ENCODE data around the gene CCDC6. TPM values are rescaled to one million over a fixed set of nuclear protein-coding genes. Genes with fewer than 3 reads are reported as not detected.
"Not testable (repeated sequence)": the region's sequence is repeated elsewhere in the genome, so short reads cannot be mapped to it uniquely, and the experiment has no call there.

Gene CCDC6
- total and polyA plus RNA-seq, 3 donors from 2014 or later, result 21.1 to 52.2 (median 41.7) TPM

GRCh38 chr10:59934701-59935100, 28.3 kb upstream of the CCDC6 start:
- DNase-seq, result no peak
- 87 to 88% methylated on average over 2 of the region's 2 CpGs for WGBS, 2 donors
- H3K36me3 ChIP-seq (ENCODE audit: low read depth, missing control alignments), result no peaks in the 10 kb centered on the region
- intact Hi-C loops (cut with DNase I; ENCODE audit: low total_unique reads), result no loop called here
- H3K4me1 ChIP-seq, result no peaks in the 10 kb centered on the region
- TF ChIP-seq CTCF (IDR thresholded peaks at IDR 0.05) (no peak), POLR2A (IDR thresholded peaks at IDR 0.05) (no peak)
- no peaks in the 10 kb centered on the region for H3K9me3 ChIP-seq
- no peak overlapping the region for H3K4me3 ChIP-seq
- no peaks in the 10 kb centered on the region for H3K27me3 ChIP-seq
- H3K27ac ChIP-seq, result no peak overlapping the region

DNA sequence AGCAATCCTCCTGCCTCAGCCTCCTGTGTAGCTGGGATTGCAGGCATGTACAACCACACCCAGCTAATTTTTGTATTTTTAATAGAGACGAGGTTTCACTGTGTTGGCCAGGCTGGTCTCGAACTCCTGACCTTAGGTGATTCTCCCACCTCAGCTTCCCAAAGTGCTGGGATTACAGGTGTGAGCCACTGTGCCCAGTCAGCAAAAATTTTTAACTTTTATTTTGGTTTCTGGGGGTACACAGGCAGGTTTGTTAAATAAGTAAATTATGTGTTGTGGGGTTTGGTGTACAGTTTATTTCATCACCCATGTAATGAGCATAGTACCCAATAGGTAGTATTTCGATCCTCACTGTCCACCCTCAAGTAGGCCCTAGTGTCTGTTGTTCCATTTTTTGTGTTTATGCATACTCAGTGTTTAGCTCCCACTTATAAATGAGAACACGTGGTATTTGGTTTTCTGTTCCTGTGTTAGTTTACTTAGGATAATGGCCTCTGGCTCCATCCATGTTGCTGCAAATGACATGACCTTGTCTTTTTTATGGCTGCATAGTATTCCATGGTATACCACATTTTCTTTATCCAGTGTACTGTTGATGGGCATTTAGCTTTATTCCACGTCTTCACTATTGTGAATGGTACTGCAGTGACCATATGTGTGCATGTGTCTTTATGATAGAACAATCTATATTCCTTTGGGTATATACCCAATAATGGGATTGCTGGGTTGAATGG, 24.6 kb upstream of the CCDC6 start:
- H3K4me3 ChIP-seq; DNase-seq; H3K4me1 ChIP-seq; H3K27ac ChIP-seq; H3K9me3 ChIP-seq; H3K36me3 ChIP-seq (ENCODE audit: low read depth, missing control alignments); H3K27me3 ChIP-seq; intact Hi-C loops (cut with DNase I; ENCODE audit: low total_unique reads): not testable (repeated sequence)
- WGBS, 2 donors, result 63 to 67% methylated on average over 5 of the region's 5 CpGs

GRCh38 chr10:59926086-59926485, 19.7 kb upstream of the CCDC6 start:
- no peaks in the 10 kb centered on the region for H3K27me3 ChIP-seq
- intact Hi-C loops (cut with DNase I; ENCODE audit: low total_unique reads), result no loop called here
- no peak overlapping the region for H3K27ac ChIP-seq
- H3K36me3 ChIP-seq (ENCODE audit: low read depth, missing control alignments), result no peaks in the 10 kb centered on the region
- no peaks in the 10 kb centered on the region for H3K9me3 ChIP-seq
- TF ChIP-seq POLR2A (IDR thresholded peaks at IDR 0.05), result no peak
- no peak for TF ChIP-seq CTCF (IDR thresholded peaks at IDR 0.05)
- DNase-seq, result no peak
- WGBS, 2 donors, result 87 to 90% methylated on average over 2 of the region's 2 CpGs
- H3K4me1 ChIP-seq, result no peaks in the 10 kb centered on the region
- no peak overlapping the region for H3K4me3 ChIP-seq

GRCh38 chr10:59922907-59923306, 16.6 kb upstream of the CCDC6 start:
- Histone ChIP-seq H3K9me3 (no peaks in the 10 kb centered on the region), H3K4me3 (no peak overlapping the region), H3K27ac (no peak overlapping the region), H3K36me3 (ENCODE audit: low read depth, missing control alignments) (no peaks in the 10 kb centered on the region), H3K27me3 (no peaks in the 10 kb centered on the region), H3K4me1 (no peaks in the 10 kb centered on the region)
- intact Hi-C loops (cut with DNase I; ENCODE audit: low total_unique reads), result no loop called here
- TF ChIP-seq POLR2A (IDR thresholded peaks at IDR 0.05) (no peak), CTCF (IDR thresholded peaks at IDR 0.05) (no peak)
- no peak for DNase-seq
- 57 to 62% methylated on average over 3 of the region's 3 CpGs for WGBS, 2 donors

DNA sequence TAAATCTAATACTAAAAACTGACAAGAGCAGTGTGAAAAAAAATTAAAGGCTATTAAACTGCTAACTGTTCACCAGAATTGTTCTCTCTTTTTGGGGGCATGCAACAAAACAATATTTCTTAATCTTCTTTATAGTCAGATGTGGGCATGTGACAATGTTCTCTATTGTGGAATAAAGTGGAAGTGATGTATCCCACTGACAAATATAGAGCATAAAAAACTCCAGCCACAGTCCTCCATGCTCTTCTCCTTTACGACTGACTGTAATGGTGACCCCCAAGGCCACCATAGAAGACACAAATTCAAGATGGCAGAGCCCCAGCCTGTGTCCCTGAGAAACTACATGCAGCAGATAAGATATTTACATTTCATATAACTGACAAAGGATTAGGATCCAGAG, 11.6 kb upstream of the CCDC6 start:
- WGBS, 2 donors, result 83 to 85% methylated on average over 1 of the region's 1 CpG
- DNase-seq, result no peak
- no peak overlapping the region for H3K27ac ChIP-seq
- intact Hi-C loops (cut with DNase I; ENCODE audit: low total_unique reads), result no loop called here
- no peaks in the 10 kb centered on the region for H3K9me3 ChIP-seq
- no peaks in the 10 kb centered on the region for H3K36me3 ChIP-seq (ENCODE audit: low read depth, missing control alignments)
- no peaks in the 10 kb centered on the region for H3K4me1 ChIP-seq
- H3K4me3 ChIP-seq, result no peak overlapping the region
- no peaks in the 10 kb centered on the region for H3K27me3 ChIP-seq
- TF ChIP-seq POLR2A (IDR thresholded peaks at IDR 0.05) (no peak), CTCF (IDR thresholded peaks at IDR 0.05) (no peak)

Measured in testis (tissue), 3 donors.